B cell (primary cell): ENCODE results near the gene DLGAP4. TPM values are rescaled to one million over a fixed set of nuclear protein-coding genes. Genes with fewer than 3 reads are reported as not detected.

Source experiments
- ATAC-seq: fragments of 200-7000 bp; cut with Tn5 transposase; one replicate; pipeline ENCODE4 v1.10.0; 2021; ENCODE audit warnings: low read depth, mild to moderate bottlenecking, moderate number of reproducible peaks, moderate library complexity
- CTCF ChIA-PET: fragments of 350-600 bp; sonication (Branson Sonifier 250); formaldehyde crosslinking; loops from one replicate; lab custom pipeline; 2021; ENCODE audit warnings: antibody characterized with exemption, inconsistent platforms; lab: Charles Lee
- POLR2A ChIA-PET: fragments of 350-600 bp; sonication (Branson Sonifier 250); formaldehyde crosslinking; loops from one replicate; lab custom pipeline; 2021; ENCODE audit warnings: antibody characterized with exemption; lab: Charles Lee
- DNase-seq: peaks from one replicate; pipeline ENCODE4 v3.0.0; 2013
- H2AFZ ChIP-seq: 2 replicates; pipeline ENCODE4 v1.6.1; 2012; ENCODE audit warnings: mild to moderate bottlenecking, low read depth, low read length; ENCODE audit not compliant: insufficient read depth, poor library complexity, severe bottlenecking
- H3K27ac ChIP-seq, 2 donors: 1 replicate in 1 of 2; 2 replicates in 1 of 2; pipeline ENCODE4 v1.5.1; 2012 to 2013; ENCODE audit warnings: low read length in 2 of 2, mild to moderate bottlenecking in 2 of 2, moderate library complexity in 1 of 2
- H3K27me3 ChIP-seq, 4 experiments: fragments of 200-600 bp in 1 of 4; sonication (generic) in 1 of 4; replicated peaks in 1 of 4; 1 replicate in 2 of 4; 2 replicates in 2 of 4; pipeline versions ENCODE4 v1.6.1 to v1.7.0; 2013 to 2016; ENCODE audit warnings: low read length in 3 of 4, mild to moderate bottlenecking in 2 of 4, mixed read lengths in 1 of 4, moderate library complexity in 1 of 4; ENCODE audit not compliant: insufficient read depth in 4 of 4, control insufficient read depth in 3 of 4; ENCODE audit errors: control extremely low read depth in 1 of 4
- H3K36me3 ChIP-seq, 2 experiments: replicated peaks in 1 of 2; 1 replicate in 1 of 2; 2 replicates in 1 of 2; pipeline versions ENCODE4 v1.6.1 to v1.7.1; 2013; ENCODE audit warnings: low read length in 1 of 2; ENCODE audit not compliant: insufficient read depth in 2 of 2, control insufficient read depth in 1 of 2; ENCODE audit errors: control extremely low read depth in 1 of 2, extremely low read depth in 1 of 2
- H3K4me1 ChIP-seq, 2 donors: fragments of 200-600 bp in 1 of 2; sonication (generic) in 1 of 2; 1 replicate in 1 of 2; 2 replicates in 1 of 2; pipeline versions ENCODE4 v1.5.1 to v1.6.1; 2013 to 2017; ENCODE audit warnings: low read length in 2 of 2; ENCODE audit not compliant: control insufficient read depth in 2 of 2, insufficient read depth in 2 of 2
- H3K4me2 ChIP-seq: replicated peaks from 2 replicates; pipeline ENCODE3; 2012; ENCODE audit warnings: mild to moderate bottlenecking, low read depth, low read length; ENCODE audit not compliant: poor library complexity, severe bottlenecking
- H3K4me3 ChIP-seq, 5 experiments: fragments of 200-600 bp in 1 of 5; sonication (generic) in 1 of 5; 1 replicate in 3 of 5; 2 replicates in 2 of 5; pipeline versions ENCODE4 v1.5.1 to v1.7.0; 2011 to 2016; ENCODE audit warnings: low read length in 4 of 5, mild to moderate bottlenecking in 4 of 5, low read depth in 2 of 5, control low read depth in 1 of 5, moderate library complexity in 1 of 5; ENCODE audit not compliant: insufficient read depth in 1 of 5; ENCODE audit errors: control extremely low read depth in 1 of 5, extremely low read depth in 1 of 5
- H3K79me2 ChIP-seq: fragments of 200-600 bp; sonication (generic); one replicate; pipeline ENCODE4 v1.6.0; 2016; ENCODE audit warnings: low read length; ENCODE audit not compliant: control insufficient read depth, insufficient read depth
- H3K9ac ChIP-seq: fragments of 200-600 bp; sonication (generic); 2 replicates; pipeline ENCODE4 v1.6.1; 2017; ENCODE audit warnings: mild to moderate bottlenecking, low read length, moderate library complexity
- H3K9me3 ChIP-seq, 3 donors: one replicate each; pipeline versions ENCODE4 v1.6.1 to v1.7.1; 2013; ENCODE audit warnings: low read length in 2 of 3; ENCODE audit not compliant: control insufficient read depth in 2 of 3, insufficient read depth in 1 of 3; ENCODE audit errors: control extremely low read depth in 1 of 3
- H4K20me1 ChIP-seq: 2 replicates; pipeline ENCODE4 v1.6.0; 2012; ENCODE audit warnings: mild to moderate bottlenecking, low read length; ENCODE audit not compliant: insufficient read depth, control insufficient read depth, poor library complexity, severe bottlenecking
- H3K27ac Mint-ChIP-seq: one replicate; pipeline ENCODE4 v1.8.0; 2021; ENCODE audit warnings: mixed read lengths
- H3K27me3 Mint-ChIP-seq: one replicate; pipeline ENCODE4 v1.8.0; 2021; ENCODE audit warnings: mixed read lengths
- H3K4me1 Mint-ChIP-seq: one replicate; pipeline ENCODE4 v1.8.0; 2021; ENCODE audit warnings: mixed read lengths
- H3K4me3 Mint-ChIP-seq: one replicate; pipeline ENCODE4 v1.8.0; 2021; ENCODE audit warnings: mixed read lengths
- H3K9me3 Mint-ChIP-seq: one replicate; pipeline ENCODE4 v1.8.0; 2022; ENCODE audit warnings: mixed read lengths; ENCODE audit not compliant: insufficient read depth
- EZH2 ChIP-seq: IDR thresholded peaks from 2 replicates; pipeline ENCODE4 v1.6.1; 2012; ENCODE audit warnings: borderline replicate concordance, low read depth, mild to moderate bottlenecking, moderate library complexity, low read length; ENCODE audit not compliant: insufficient read depth, poor library complexity, severe bottlenecking
- WGBS: methylation state at CpG from one replicate; pipeline ENCODE4 v1.1.5; 2013; ENCODE audit warnings: missing lambda C conversion rate; ENCODE audit not compliant: insufficient coverage; 5-methylcytosine and 5-hydroxymethylcytosine counted together
- intact Hi-C: fragments of 100-400 bp; cut with micrococcal nuclease; formaldehyde crosslinking; loops from one replicate; pipeline ENCODE4 v1.10.0; 2022
- polyA plus RNA-seq: library from polyadenylated mRNA; depleted of rRNA; stranded (reverse); fragments of >200 nt; gene quantifications from 2 replicates; pipeline ENCODE4 v1.2.3, GENCODE V29; 2012
- total RNA-seq, 2 donors: library from RNA; stranded (reverse); fragments of 120-200 nt in 1 of 2; gene quantifications; 1 replicate in 1 of 2; 2 replicates in 1 of 2; pipeline versions ENCODE4 v1.2.3 to v1.2.4, GENCODE V29; 2013 to 2022
- TF ChIP-seq, protein P1 (sequence below): fragments of 200-600 bp; IDR thresholded peaks from one replicate; pipeline ENCODE4 v1.8.0; 2022; ENCODE audit warnings: antibody characterized with exemption, mild to moderate bottlenecking

The DLGAP4 gene
- total and polyA plus RNA-seq, 2 donors (not counting 1 experiment from before 2014, with no cell fraction given), result 68.8 to 87.8 TPM

DNA sequence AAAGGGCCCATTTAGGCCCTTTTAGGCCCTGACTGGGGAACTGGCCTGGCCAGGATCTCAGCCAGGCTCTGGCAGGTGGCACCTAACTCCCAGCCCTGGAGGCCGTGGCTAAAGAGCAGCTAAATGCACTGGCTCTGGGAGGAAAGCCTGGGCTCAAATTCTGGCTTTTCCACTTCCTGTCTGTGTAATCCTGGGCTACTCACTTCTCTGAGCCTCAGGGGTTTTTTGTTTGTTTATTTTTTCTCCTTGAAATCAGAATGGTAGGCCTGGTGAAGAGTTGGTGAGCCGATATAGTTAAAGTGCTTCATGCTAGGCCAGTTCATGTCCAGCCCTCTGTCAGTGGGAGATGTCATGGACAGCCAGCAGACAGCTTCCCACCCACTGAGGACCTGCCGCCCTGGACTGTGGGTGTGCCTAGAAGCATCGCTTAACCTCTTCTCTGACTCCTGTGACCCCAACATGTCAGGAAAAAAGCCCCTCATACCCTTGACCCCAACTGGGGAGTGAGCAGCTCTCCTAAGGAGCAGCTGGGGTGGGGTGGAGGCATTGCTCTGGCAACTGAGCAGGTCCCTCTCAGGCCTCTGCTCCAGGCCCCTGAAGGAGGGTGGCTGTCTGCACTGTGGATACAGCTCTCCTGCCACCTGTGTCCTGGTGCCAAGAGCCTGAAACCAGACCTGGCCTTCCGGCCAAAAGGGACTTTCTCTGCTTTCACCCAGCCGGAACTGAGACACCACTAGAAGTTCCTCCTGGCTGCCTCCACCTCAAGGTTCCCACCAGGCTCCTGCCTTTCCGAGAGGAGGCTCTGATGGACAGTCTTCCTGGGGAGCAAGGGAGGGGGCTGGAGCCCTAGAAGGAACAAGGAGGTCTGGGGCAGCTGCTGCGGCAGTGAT is 178.0 kb downstream of the DLGAP4 start:
- Mint-ChIP-seq H3K9me3 (no peaks in the 10 kb centered on the region), H3K4me3 (no peak overlapping the region), H3K27ac (peak overlapping the region; percentile 10), H3K4me1 (peaks cover 36% of the 10 kb centered on the region), H3K27me3 (no peaks in the 10 kb centered on the region)
- Histone ChIP-seq H3K4me2 (peak overlapping the region; percentile 28), H3K4me3 (no peak overlapping the region), H3K79me2 (peaks cover 84% of the 10 kb centered on the region), H3K4me1 (peaks cover 0 to 11% of the 10 kb centered on the region in 2 donors), H3K36me3 (peaks cover 1 to 13% of the 10 kb centered on the region in 2 experiments), H3K9me3 (no peaks in the 10 kb centered on the region), H2AFZ (no peak overlapping the region), H3K27me3 (no peaks in the 10 kb centered on the region), H4K20me1 (peaks cover 82% of the 10 kb centered on the region), H3K9ac (no peak overlapping the region), H3K27ac (peak overlapping the region in 1 of 2 donors; percentile 38)
- peak; percentile 31 for ATAC-seq
- CTCF ChIA-PET, result no interaction called here
- intact Hi-C loops, result no loop called here
- POLR2A ChIA-PET, result no interaction called here
- TF ChIP-seq EZH2, result no peak
- TF ChIP-seq, protein P1, sequence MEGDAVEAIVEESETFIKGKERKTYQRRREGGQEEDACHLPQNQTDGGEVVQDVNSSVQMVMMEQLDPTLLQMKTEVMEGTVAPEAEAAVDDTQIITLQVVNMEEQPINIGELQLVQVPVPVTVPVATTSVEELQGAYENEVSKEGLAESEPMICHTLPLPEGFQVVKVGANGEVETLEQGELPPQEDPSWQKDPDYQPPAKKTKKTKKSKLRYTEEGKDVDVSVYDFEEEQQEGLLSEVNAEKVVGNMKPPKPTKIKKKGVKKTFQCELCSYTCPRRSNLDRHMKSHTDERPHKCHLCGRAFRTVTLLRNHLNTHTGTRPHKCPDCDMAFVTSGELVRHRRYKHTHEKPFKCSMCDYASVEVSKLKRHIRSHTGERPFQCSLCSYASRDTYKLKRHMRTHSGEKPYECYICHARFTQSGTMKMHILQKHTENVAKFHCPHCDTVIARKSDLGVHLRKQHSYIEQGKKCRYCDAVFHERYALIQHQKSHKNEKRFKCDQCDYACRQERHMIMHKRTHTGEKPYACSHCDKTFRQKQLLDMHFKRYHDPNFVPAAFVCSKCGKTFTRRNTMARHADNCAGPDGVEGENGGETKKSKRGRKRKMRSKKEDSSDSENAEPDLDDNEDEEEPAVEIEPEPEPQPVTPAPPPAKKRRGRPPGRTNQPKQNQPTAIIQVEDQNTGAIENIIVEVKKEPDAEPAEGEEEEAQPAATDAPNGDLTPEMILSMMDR, result no peak
- 96% methylated on average over 6 of the region's 8 CpGs for WGBS
- DNase-seq, result no peak

DNA sequence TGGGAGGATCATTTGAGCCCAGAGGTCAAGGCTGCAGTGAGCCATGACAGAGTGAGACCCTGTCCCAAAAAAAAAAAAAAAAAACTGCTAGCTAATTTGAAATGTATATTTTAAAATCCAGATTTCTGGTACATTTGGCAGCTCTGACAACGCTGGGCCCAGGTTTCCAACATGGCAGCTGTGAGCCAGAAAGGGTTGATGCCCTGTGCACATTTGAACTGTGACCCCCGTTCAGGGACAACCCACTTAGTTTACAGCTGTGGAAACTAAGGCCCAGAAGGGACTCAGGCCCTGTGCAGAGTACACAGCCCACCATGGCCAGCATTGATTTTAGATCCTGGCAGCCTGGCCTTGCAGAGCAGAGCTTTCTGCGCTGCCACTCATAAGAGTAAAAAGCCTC is 179.1 kb downstream of the DLGAP4 start:
- Mint-ChIP-seq H3K9me3 (no peaks in the 10 kb centered on the region), H3K27ac (no peak overlapping the region), H3K4me1 (peaks cover 35% of the 10 kb centered on the region), H3K4me3 (no peak overlapping the region), H3K27me3 (no peaks in the 10 kb centered on the region)
- ChIA-PET POLR2A (interaction anchor here (0.7 kb wide), 1 partner anchor 13 kb away, joined by 5 read pairs; no protein-coding TSS in a partner anchor), CTCF (no interaction called here)
- Histone ChIP-seq H3K4me3 (no peak overlapping the region), H2AFZ (no peak overlapping the region), H3K9ac (no peak overlapping the region), H3K27ac (peak overlapping the region in 1 of 2 donors; percentile 9), H3K36me3 (peaks cover 1 to 10% of the 10 kb centered on the region in 2 experiments), H3K27me3 (no peaks in the 10 kb centered on the region), H3K4me2 (no peak overlapping the region), H3K9me3 (no peaks in the 10 kb centered on the region), H3K79me2 (peaks cover 78% of the 10 kb centered on the region), H4K20me1 (peaks cover 79% of the 10 kb centered on the region), H3K4me1 (peaks cover 0 to 11% of the 10 kb centered on the region in 2 donors)
- WGBS, result 100% methylated on average over 3 of the region's 3 CpGs
- intact Hi-C loops, result no loop called here
- DNase-seq, result no peak
- TF ChIP-seq EZH2, result no peak
- TF ChIP-seq, protein P1, result no peak
- ATAC-seq, result no peak
